OCI-LY7 (cell line): Measurements from ENCODE around the gene NPIPB6.

Experiments
- EZH2phosphoT487 ChIP-seq: fragments of 200-600 bp; sonication (generic); IDR thresholded peaks from 2 replicates; pipeline ENCODE4 v1.6.1; 2018; ENCODE audit warnings: low read depth, borderline replicate concordance, mild to moderate bottlenecking, mixed run types, antibody characterized with exemption, low read length, moderate library complexity, mixed read lengths
- TF ChIP-seq, protein P1 (sequence below): fragments of 200-600 bp; sonication (generic); conservative IDR thresholded peaks from 2 replicates; pipeline ENCODE4 v1.5.1; 2014; ENCODE audit warnings: mild to moderate bottlenecking, antibody characterized with exemption, low read length, moderate library complexity, mixed read lengths

DNA sequence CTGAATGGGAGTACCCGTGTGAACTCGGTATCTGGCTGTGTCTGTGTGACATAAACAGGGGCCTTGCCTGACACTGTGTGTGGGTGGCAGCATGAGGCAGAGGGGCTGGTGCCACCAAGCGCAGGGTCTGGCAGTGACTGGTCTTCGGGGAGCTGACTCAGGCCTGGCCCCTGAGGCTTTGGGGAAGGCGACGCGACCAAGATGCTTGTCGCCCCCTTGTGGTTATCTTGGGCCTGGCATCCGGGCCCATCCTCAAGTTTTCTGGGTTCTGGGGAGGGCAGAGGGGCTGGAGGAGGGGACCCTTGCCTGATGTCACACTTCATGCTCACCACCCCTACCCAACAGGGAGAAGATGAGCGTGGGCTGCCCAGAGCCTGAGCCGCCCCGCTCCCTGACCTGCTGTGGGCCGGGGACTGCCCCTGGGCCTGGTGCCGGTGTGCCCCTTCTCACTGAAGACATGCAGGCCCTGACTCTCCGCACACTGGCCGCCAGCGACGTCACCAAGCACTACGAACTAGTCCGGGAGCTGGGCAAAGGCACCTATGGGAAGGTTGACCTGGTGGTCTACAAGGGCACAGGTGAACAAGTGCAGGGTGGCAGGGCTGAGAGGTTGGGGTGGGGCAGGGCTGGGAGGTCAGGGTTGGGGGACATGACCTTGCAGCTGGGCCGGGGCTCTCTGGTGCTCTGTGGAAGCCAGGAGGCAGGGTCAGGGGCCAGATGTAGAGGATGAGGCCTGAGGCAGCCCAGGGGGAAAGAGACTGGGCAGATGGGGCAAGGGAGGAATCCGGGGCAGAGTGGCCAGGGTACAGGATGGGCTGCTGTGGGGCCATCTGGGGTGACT lies 46.0 kb downstream of the NPIPB6 start:
- TF ChIP-seq, protein P1, sequence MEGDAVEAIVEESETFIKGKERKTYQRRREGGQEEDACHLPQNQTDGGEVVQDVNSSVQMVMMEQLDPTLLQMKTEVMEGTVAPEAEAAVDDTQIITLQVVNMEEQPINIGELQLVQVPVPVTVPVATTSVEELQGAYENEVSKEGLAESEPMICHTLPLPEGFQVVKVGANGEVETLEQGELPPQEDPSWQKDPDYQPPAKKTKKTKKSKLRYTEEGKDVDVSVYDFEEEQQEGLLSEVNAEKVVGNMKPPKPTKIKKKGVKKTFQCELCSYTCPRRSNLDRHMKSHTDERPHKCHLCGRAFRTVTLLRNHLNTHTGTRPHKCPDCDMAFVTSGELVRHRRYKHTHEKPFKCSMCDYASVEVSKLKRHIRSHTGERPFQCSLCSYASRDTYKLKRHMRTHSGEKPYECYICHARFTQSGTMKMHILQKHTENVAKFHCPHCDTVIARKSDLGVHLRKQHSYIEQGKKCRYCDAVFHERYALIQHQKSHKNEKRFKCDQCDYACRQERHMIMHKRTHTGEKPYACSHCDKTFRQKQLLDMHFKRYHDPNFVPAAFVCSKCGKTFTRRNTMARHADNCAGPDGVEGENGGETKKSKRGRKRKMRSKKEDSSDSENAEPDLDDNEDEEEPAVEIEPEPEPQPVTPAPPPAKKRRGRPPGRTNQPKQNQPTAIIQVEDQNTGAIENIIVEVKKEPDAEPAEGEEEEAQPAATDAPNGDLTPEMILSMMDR, result peak; percentile 92
- no peak for TF ChIP-seq EZH2phosphoT487
